Fibroblast of lung (primary cell): Measurements from ENCODE around the gene UMAD1. TPM values are rescaled to one million over a fixed set of nuclear protein-coding genes. Genes with fewer than 3 reads are reported as not detected.

ENCODE experiments used
- DNase-seq, 2 donors: peaks; one replicate each; pipeline versions ENCODE4 v3.0.0 to v3.0.0-alpha.2; 2010; ENCODE audit warnings: low read depth in 2 of 2
- H2AFZ ChIP-seq: 2 replicates; pipeline ENCODE4 v1.5.1; 2012; ENCODE audit warnings: low read length, control low read depth, inconsistent platforms
- H3K27ac ChIP-seq: 2 replicates; pipeline ENCODE4 v1.5.1; 2011; ENCODE audit warnings: low read length, control low read depth; ENCODE audit not compliant: insufficient read depth
- H3K27me3 ChIP-seq: 2 replicates; pipeline ENCODE4 v1.5.1; 2011; ENCODE audit warnings: mild to moderate bottlenecking, low read length; ENCODE audit not compliant: control insufficient read depth, insufficient read depth
- H3K36me3 ChIP-seq: 2 replicates; pipeline ENCODE4 v1.5.1; 2011; ENCODE audit warnings: low read length; ENCODE audit not compliant: control insufficient read depth, insufficient read depth
- H3K4me1 ChIP-seq: 2 replicates; pipeline ENCODE4 v1.5.1; 2011; ENCODE audit warnings: low read length; ENCODE audit not compliant: control insufficient read depth, insufficient read depth; ENCODE audit errors: extremely low read depth
- H3K4me2 ChIP-seq: 2 replicates; pipeline ENCODE4 v1.5.1; 2011; ENCODE audit warnings: low read length, control low read depth; ENCODE audit not compliant: insufficient read depth; ENCODE audit errors: extremely low read depth
- H3K4me3 ChIP-seq, 4 experiments: fragments of 200-600 bp in 1 of 4; sonication (generic) in 1 of 4; replicated peaks in 1 of 4; 2 replicates each; pipeline ENCODE4 v1.5.1; 2011 to 2016; ENCODE audit warnings: low read length in 4 of 4, low read depth in 3 of 4, mild to moderate bottlenecking in 3 of 4, control low read depth in 2 of 4, inconsistent platforms in 1 of 4, mixed read lengths in 1 of 4; ENCODE audit not compliant: insufficient read depth in 1 of 4; ENCODE audit errors: control extremely low read depth in 1 of 4
- H3K79me2 ChIP-seq: 2 replicates; pipeline ENCODE4 v1.5.1; 2012; ENCODE audit warnings: mild to moderate bottlenecking, low read length, inconsistent platforms; ENCODE audit not compliant: control insufficient read depth, insufficient read depth
- H3K9ac ChIP-seq: 2 replicates; pipeline ENCODE4 v1.5.1; 2011; ENCODE audit warnings: mild to moderate bottlenecking, low read length, control low read depth; ENCODE audit not compliant: insufficient read depth
- H3K9me3 ChIP-seq: 2 replicates; pipeline ENCODE4 v1.5.1; 2012; ENCODE audit warnings: low read depth, low read length; ENCODE audit not compliant: control insufficient read depth, insufficient read depth
- H4K20me1 ChIP-seq: 2 replicates; pipeline ENCODE4 v1.5.1; 2011; ENCODE audit warnings: low read length; ENCODE audit not compliant: control insufficient read depth, insufficient read depth; ENCODE audit errors: extremely low read depth
- CTCF ChIP-seq, 2 donors: IDR thresholded peaks in 1 of 2; conservative IDR thresholded peaks in 1 of 2; 1 replicate in 1 of 2; 2 replicates in 1 of 2; pipeline ENCODE4 v1.5.1; 2011 to 2012; ENCODE audit warnings: low read length in 2 of 2, control low read depth in 1 of 2, inconsistent platforms in 1 of 2, low read depth in 1 of 2, mild to moderate bottlenecking in 1 of 2
- EZH2 ChIP-seq: IDR thresholded peaks from 2 replicates; pipeline ENCODE4 v1.5.1; 2012; ENCODE audit warnings: low read length, control low read depth, mild to moderate bottlenecking; ENCODE audit errors: missing control alignments
- polyA plus RNA-seq, 2 donors: library from polyadenylated mRNA; depleted of rRNA in 1 of 2; stranded (reverse) in 1 of 2; unstranded in 1 of 2; fragments of >200 nt; gene quantifications; 2 replicates each; pipeline ENCODE4 v1.2.1, GENCODE V29; 2011 to 2012; ENCODE audit warnings: missing spikeins in 1 of 2
- total RNA-seq: library from RNA; depleted of rRNA; stranded (reverse); fragments of >200 nt; gene quantifications from 2 replicates; pipeline ENCODE4 v1.2.1, GENCODE V29; 2014

Gene UMAD1
- total and polyA plus RNA-seq, 2 donors (not counting 1 experiment from before 2014, with no cell fraction given), result 12.4 to 19.8 TPM

GRCh38 chr7:7882888-7883287 lies 242.3 kb downstream of the UMAD1 start:
- H4K20me1 ChIP-seq, result no peaks in the 10 kb centered on the region
- H2AFZ ChIP-seq, result no peak overlapping the region
- no peaks in the 10 kb centered on the region for H3K79me2 ChIP-seq
- H3K9ac ChIP-seq, result no peak overlapping the region
- DNase-seq, result no peak
- H3K4me2 ChIP-seq, result no peak overlapping the region
- no peaks in the 10 kb centered on the region for H3K9me3 ChIP-seq
- H3K4me1 ChIP-seq, result no peaks in the 10 kb centered on the region
- no peak overlapping the region for H3K27ac ChIP-seq
- TF ChIP-seq CTCF (conservative IDR thresholded peaks at IDR 0.05 in 1 of 2, IDR thresholded peaks at IDR 0.05 in 1 of 2; ENCODE audit: low read depth in 1 of 2, low read length in 2 of 2) (no peak), EZH2 (no peak)
- no peaks in the 10 kb centered on the region for H3K36me3 ChIP-seq
- no peaks in the 10 kb centered on the region for H3K27me3 ChIP-seq
- no peak overlapping the region for H3K4me3 ChIP-seq

GRCh38 chr7:7883394-7883793 lies 242.8 kb downstream of the UMAD1 start:
- TF ChIP-seq EZH2 (no peak), CTCF (conservative IDR thresholded peaks at IDR 0.05 in 1 of 2, IDR thresholded peaks at IDR 0.05 in 1 of 2; ENCODE audit: low read depth in 1 of 2, low read length in 2 of 2) (no peak)
- Histone ChIP-seq H3K9me3 (no peaks in the 10 kb centered on the region), H3K4me2 (no peak overlapping the region), H3K27ac (no peak overlapping the region), H3K4me1 (no peaks in the 10 kb centered on the region), H3K79me2 (no peaks in the 10 kb centered on the region), H3K36me3 (no peaks in the 10 kb centered on the region), H3K4me3 (no peak overlapping the region), H2AFZ (no peak overlapping the region), H3K9ac (no peak overlapping the region), H3K27me3 (no peaks in the 10 kb centered on the region), H4K20me1 (no peaks in the 10 kb centered on the region)
- DNase-seq, result no peak

GRCh38 chr7:7884855-7885254 lies 244.3 kb downstream of the UMAD1 start:
- no peak overlapping the region for H3K4me2 ChIP-seq

More at GRCh38 chr7:7884855-7885254, 244.3 kb downstream of the UMAD1 start:
- H3K79me2 ChIP-seq, result no peaks in the 10 kb centered on the region
- H3K9ac ChIP-seq, result no peak overlapping the region
- H3K4me1 ChIP-seq, result no peaks in the 10 kb centered on the region
- H3K36me3 ChIP-seq, result no peaks in the 10 kb centered on the region
- H3K27me3 ChIP-seq, result no peaks in the 10 kb centered on the region
- H4K20me1 ChIP-seq, result no peaks in the 10 kb centered on the region
- H3K4me3 ChIP-seq, result no peak overlapping the region
- H3K9me3 ChIP-seq, result no peaks in the 10 kb centered on the region
- no peak overlapping the region for H3K27ac ChIP-seq
- peak; percentile 33 to 63 for DNase-seq
- no peak for TF ChIP-seq CTCF (conservative IDR thresholded peaks at IDR 0.05 in 1 of 2, IDR thresholded peaks at IDR 0.05 in 1 of 2; ENCODE audit: low read depth in 1 of 2, low read length in 2 of 2)
- TF ChIP-seq EZH2, result no peak
- H2AFZ ChIP-seq, result no peak overlapping the region
